ENCODE results near the gene SSTR3.

GRCh38 chr22:37163096-37163489 is 49.2 kb downstream of the SSTR3 start:
- TF ChIP-seq POLR2A (IDR thresholded peaks at IDR 0.05; ENCODE audit: low read depth, low read length): no peak
- peak; percentile 5; the same call in 1 of the 2 replicates for TF ChIP-seq TAF1 (IDR thresholded peaks at IDR 0.05; ENCODE audit: borderline replicate concordance, low read depth, low read length)
